ENCODE measurements around the gene ERP44.
"Not testable (repeated sequence)": the region's sequence is repeated elsewhere in the genome, so short reads cannot be mapped to it uniquely, and the experiment has no call there.

DNA sequence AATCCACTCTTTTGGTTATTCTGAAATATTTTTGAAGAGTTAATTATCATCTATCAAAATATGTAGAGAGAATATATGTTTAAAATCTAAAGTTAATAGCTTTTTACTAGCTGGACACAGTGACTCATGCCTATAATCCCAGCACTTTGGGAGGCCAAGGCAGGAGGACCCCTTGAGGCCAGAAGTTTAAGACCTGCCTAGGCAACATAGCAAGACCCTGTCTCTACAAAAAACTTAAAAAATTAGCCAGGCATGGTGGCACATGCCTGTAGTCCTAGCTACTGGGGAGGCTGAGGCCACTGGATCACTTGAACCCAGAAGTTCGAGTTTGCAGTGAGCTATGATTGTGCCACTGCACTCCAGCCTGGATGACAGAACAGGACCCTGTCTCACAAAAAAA is 36.1 kb downstream of the ERP44 start:
- TF ChIP-seq POLR2A (IDR thresholded peaks at IDR 0.05): not testable (repeated sequence)
- TF ChIP-seq, protein P1, sequence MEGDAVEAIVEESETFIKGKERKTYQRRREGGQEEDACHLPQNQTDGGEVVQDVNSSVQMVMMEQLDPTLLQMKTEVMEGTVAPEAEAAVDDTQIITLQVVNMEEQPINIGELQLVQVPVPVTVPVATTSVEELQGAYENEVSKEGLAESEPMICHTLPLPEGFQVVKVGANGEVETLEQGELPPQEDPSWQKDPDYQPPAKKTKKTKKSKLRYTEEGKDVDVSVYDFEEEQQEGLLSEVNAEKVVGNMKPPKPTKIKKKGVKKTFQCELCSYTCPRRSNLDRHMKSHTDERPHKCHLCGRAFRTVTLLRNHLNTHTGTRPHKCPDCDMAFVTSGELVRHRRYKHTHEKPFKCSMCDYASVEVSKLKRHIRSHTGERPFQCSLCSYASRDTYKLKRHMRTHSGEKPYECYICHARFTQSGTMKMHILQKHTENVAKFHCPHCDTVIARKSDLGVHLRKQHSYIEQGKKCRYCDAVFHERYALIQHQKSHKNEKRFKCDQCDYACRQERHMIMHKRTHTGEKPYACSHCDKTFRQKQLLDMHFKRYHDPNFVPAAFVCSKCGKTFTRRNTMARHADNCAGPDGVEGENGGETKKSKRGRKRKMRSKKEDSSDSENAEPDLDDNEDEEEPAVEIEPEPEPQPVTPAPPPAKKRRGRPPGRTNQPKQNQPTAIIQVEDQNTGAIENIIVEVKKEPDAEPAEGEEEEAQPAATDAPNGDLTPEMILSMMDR (IDR thresholded peaks at IDR 0.05 in 4 of 5, conservative IDR thresholded peaks at IDR 0.05 in 1 of 5): not testable (repeated sequence)
